GM19240 (cell line): ENCODE data around the gene CFAP61.
"Not testable (repeated sequence)": the region's sequence is repeated elsewhere in the genome, so short reads cannot be mapped to it uniquely, and the experiment has no call there.

Experiments
- DNase-seq: peaks from one replicate; pipeline ENCODE4 v3.0.0; 2011; ENCODE audit warnings: low spot score; ENCODE audit not compliant: insufficient read length

Gene CFAP61

DNA sequence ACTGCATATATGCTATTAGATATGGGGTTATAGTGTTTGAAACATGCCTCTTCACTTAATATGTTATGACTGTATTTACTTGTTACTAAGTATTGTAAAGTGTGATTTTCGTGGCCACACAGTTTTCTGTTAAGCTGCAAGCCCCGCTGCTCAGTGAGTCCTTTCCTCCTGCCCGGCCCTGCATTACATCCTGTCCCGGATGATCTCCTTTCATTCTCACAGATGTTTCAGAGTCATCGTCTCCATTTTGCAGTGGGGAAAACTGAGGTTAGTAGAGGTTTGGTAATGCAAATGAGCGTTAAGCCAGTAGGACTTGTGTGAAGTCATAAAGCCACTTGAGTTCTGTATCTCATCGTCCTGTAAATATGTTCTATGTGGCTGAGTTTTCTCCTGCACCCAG lies 155.5 kb downstream of the CFAP61 start:
- no peak for DNase-seq

DNA sequence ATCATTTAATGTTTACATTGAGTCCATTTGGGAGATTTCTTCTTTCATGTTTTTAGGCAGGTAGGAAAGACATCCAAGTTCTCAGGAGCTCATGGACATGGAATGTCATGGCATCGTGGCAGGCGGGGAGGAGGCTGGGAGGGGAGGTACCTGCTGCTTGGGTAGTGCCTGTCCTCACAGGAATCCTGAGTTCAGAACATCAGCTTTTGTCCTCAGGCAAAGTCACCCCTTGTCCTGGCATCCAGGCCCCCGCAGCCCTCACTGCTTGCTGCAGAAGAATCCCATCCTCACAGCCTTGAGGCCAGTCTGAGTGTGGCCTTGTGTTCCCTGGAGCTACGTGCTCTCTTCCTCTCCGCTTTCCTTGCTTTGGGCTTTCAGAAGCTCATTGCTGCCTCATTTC lies 157.4 kb downstream of the CFAP61 start:
- DNase-seq: no peak

DNA sequence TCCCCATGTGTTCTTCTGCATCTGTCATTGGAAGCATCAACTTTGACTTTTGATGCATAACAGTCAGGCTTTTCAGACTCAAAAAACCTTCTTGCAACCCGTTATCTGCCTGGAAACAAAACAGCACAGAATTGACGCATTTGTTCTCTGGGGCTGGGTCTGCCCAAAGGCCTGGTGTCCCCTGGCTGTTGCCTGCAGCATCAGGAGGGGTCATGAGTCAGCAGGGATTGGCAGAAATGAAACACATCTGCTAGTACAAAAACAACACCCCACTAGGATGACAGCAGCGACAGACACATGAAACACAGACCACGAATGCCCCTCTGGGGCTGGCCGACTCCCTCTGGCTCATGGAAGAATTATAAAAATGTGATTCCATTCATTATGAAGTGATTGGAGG lies 158.0 kb downstream of the CFAP61 start:
- no peak for DNase-seq

DNA sequence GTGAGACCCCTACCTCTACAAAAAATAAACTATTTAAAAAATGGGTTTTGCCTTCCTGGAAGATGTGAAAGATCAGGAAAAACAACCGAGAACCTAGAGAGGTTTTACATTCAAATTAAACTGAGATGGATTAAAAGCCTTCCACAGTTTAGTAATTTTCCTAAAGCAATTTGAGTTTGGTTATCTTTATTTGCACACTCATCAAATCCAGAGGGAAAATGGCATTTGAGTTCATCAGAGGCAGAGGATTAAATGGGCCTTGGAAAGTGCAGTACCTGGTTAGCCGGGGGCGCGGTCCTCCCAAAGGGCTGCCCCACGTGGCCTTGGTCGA lies 158.6 kb downstream of the CFAP61 start:
- DNase-seq: no peak

DNA sequence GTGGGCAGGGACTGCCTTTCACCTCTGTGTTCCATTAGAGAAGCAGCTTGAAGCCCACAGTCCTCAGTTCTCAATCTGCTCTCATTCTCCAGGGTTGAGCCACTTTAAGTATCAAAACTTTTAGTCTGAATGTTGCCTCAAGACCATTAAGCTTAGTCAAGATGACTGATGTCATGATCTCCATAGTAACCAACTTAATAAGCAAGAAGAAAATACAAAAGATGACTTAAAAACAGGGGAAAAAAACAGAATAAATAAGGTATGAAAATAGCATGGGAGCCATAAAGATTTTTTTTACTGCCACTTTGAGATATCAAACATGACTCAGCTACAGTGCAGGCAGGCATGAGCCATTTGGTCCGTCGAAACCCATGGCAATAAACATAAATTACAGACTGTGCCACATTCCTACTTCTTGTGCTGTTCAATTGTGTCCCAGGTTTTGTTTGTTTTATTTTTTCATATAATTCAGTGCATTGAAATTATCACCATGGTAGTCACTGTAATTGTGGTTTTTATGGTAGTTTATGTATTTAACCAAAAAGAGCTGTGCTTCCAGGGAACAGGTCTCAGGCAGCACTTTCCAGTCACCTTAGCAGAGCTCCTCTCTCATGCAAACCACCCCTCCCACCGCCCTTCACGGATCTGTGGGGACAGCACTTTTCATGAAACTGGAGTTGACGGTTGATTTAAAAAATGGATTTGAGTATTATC lies 159.1 kb downstream of the CFAP61 start:
- DNase-seq: no peak

DNA sequence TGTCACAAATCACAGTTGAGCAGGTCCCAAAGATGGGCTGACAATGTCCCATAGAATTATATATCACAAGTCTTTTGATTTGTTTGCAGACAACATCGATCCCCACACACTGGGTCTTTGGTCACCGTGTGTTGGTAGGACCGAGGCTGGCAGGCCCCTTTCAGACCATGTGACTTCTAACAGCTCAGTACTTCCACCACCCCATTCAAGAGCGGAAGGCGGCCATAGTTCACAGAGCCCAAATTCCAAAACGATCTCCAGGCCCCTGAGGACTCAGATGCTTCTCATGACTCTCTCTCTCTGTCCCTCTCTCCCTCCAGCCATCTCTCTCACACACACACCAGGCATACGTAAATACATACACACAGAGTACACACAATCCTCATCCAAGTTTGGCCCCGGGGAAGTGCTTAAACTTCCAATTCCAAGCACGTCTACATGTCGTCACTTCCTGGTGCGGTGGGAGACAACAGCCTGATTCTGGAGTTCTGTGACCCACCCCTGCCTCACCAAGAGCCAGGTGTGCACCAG lies 159.7 kb downstream of the CFAP61 start:
- DNase-seq: no peak

DNA sequence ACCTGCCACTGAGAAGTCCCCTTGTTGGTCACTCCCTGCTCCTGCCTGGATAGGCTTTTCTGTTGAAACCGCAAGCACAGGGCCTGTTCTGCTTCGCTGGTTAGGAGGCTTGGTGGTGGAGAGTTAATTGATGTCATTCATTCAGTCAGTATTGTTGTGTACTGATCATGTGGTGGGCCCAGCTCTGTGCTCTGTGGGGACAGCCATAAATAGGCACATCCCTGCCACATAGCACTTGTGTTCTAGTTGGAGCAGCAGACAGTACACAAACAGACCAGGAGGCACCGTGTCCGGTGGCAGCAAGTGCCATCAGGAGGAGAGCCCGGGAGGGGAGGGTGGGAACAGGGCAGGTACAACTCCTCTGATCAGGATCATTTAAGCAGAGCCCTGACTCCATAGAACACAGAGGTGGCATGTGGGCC lies 160.4 kb downstream of the CFAP61 start:
- no peak for DNase-seq

DNA sequence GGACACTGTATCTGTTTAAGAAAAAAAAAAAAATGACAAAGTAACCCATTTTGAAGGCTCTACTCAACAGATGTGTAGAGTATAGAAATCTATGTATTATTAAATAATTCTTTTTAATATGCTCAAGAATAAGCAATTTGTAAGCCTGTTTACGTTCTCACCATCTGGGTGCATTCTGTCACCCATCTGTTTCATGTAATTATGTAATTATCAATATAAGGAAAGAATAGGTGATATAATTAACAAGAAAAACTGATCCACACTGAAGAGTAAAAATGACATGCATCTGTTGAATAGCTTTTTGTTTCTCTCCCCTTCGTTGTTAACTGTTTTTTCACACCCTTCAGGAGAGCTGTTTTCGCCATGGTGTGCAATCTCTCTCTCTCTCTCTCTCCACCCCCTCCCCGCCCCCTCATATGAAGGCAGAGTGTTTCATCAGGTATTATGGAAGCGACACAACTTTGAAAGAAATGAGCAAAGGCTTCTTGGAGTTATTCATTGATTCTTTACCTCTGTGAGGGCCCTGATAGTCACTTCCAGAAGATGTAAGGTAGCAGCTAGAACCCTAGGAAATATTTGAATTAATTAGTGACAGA lies 161.3 kb downstream of the CFAP61 start:
- DNase-seq: no peak

DNA sequence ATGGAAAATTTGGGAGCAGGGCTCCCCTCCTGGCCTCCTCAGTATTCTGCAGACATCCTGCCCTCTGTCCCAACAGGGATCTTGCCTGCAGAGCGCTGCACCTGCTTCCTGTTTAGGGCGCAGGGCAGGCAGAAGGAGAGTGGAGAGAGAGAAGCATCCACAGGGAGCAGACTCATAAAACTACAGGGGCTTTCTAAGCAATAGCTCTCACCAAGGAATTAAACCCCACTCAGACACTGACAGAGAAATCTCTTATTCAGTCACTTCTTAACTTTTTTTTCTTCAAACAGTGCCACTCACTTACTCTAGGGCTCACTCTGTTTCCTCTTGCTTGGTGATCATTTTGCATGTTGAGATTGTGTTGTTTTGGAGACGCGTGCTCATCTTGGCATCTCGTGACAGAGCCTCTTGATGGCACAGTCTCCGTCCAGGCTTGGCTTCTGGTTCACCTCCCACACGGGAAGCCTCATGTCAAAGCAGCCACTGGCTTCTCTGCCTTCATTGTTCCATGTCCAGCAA lies 162.5 kb downstream of the CFAP61 start:
- DNase-seq: no peak

DNA sequence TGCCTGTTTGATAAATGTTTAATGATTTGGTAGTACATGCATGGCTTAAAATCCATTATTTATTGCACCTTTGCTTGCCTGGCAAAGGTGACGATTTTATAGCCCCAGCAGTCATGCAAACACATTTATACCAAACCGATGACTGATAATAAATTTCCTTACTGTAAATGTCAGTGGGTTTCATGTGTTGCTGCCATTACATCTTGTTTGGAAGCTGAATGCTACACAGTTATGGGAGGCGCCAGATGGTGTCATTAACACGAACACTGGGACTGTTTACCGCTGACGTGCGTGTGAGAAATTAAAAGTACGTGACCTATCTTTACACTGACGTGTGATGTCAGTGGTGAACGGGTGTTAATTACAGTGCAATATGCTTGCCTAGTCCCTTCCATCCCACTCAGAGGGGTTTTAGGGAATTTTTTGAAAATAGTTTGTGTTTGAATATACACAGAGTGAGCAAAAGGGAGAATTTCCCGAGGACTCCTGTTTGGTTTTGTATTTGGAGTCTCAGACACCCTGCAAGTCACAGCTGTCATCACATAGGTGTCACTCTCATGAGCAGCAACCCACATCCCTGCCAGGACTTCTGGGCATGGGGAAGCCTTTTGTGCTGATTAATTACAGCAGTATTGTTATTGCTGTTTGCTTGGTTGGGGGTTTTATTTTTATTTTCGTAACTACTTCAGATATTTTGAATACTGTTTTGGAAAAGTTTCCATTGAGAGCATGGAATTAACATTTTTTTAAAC lies 163.8 kb downstream of the CFAP61 start:
- DNase-seq: no peak

DNA sequence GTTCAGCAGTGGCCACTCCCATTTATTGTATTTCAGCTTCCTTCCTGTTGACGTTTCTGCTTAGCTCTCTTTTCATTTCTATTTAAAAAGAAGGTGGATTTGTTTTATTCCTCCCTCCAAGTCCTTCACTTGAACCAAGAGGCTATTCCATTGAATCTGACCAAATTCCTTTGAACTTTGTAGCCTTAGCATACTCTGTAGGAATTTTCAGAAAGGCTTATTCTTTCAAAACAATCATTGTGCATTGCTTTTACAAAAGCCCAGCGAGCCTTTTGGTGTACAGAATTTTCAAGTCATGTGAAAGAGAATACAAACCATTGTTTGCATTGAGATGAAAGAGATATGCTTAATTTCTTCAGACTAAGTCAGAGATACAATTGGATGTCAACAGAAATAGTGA lies 164.6 kb downstream of the CFAP61 start:
- no peak for DNase-seq

DNA sequence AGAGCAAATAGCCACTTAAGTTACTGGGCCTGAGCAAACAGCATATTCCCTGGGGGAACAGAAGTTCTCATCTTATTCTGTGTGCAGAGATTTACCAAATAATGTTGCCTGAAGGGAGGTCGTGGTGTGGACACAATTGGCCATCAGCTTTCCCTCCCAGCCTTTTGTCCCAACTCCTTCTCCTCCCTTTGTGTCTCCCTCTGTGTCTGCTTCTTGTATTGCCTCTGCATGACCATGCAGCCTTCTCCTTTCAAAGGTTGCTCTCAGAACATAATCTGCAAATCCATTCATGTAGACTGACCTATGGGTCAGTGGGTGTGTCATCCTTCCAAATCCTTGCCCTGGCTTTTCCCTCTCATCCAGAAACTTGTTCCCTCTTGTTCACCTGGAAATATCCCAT lies 165.3 kb downstream of the CFAP61 start:
- no peak for DNase-seq

DNA sequence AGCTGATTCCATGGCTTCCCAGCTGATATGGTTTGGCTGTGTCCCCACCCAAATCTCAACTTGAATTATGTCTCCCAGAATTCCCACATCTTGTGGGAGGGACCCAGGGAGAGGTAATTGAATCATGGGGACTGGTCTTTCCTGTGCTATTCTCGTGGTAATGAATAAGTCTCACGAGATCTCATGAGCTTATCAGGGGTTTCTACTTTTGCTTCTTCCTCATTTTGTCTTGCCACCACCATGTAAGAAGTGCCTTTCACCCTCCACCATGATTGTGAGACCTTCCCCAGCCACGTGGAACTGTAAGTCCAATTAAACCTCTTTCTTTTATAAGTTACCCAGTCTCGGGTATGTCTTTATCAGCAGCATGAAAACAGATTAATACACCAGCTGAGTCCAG lies 165.8 kb downstream of the CFAP61 start:
- not testable (repeated sequence) for DNase-seq

DNA sequence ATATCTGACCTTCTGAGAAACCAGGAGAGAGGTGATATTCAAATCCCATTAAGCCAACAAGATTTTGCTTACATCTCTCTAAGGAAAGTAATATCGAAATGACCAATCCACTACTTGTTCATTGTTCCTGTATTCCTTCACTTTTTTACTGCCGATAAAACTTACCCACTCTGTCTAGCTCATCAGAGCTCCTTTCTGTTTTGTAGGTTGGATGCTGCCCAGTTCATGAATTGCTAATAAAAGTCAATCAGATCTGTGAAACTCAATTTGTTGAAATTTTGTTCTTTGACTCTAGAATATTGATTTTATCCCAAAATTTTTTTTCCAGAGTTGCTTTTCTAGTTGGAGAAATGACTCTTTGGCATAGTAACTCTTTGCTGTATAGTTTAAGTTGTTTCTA lies 166.7 kb downstream of the CFAP61 start:
- DNase-seq: no peak

DNA sequence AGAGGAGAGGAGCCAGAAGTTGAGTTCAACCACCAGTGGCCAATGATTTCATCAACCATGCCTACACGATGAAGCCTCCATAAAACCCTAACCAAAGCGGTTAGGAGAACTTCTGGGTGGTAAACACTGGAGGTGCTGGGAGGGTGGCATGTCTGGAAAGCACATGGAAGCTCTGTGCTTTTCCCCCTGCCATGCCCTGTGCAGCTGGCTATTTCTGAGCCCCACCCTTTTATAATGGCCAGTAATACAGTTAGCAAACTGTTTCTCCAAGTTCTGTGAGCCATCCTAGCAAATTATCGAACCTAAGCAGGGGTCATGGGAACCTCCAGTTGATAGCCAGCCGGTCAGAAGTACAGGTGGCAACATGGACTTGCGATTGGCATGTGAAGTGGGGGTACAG lies 167.8 kb downstream of the CFAP61 start:
- no peak for DNase-seq

DNA sequence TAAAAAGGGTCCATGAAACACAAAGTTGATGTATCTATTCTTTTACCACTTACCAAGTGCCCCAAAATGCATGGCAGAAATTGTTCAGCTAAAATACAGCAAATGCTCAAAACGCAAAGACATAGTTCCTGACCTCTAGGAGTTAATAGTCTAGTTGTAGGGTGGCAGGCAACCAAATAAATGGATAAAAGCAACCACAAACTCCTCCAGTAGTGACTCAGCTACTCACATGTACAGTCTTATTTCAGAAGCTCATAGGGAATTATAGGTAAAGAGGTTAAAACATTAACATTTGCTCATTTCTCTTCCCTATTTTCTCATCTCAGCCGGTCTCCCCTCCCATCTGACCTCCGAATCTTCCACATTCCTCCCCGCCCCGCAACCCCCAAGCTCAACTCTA lies 171.6 kb downstream of the CFAP61 start:
- no peak for DNase-seq

DNA sequence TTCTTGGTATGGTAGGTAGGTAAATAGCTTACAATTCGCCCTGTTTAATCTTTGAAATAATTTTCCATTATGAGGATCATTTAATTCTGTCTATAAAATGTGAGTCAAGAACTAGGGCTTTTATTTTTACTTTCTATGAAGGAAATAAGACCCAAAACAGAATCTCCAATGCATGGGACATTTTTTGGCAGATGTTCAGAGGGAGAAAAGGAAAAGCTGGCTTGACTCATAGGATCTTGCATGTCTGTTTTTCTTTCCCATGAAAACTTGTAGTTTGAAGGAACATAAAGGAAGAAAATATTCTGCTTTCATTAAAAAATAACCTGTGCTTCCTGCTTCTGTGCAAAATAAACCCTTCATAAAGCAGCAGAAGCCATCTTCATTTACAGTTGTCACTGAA lies 172.5 kb downstream of the CFAP61 start:
- no peak for DNase-seq

DNA sequence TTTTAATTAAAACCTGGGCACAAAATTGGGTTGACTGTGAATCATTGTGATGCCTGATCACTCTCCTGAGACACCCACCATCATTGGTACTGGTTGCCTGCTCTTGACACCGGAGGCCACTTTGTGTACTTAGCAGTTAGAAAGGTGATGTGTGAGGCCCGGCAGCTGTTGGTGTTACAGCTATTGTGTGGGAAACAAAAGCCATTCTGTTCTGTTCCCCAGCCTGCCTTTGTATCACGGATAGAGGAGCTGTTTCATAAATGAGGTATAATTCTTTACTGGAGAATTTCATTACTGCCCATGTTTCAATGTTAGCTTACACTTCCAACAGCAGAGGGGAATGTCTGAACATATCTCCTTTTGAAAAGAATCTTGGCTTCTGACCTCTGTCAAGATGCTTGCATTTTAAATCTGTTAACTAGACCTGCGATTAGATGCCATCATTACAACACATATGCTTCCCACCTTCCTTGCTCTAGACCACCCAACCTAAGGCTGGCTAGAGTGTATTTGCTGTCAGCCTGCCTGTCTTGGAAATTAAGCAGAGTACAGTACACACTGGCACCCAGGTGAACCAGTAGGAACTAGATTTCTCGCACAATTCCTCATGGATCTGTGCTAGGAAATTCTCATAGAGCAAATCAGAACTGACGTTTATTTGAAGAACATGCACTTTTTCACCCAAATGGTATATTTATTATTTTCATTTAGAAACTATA lies 173.2 kb downstream of the CFAP61 start:
- no peak for DNase-seq

DNA sequence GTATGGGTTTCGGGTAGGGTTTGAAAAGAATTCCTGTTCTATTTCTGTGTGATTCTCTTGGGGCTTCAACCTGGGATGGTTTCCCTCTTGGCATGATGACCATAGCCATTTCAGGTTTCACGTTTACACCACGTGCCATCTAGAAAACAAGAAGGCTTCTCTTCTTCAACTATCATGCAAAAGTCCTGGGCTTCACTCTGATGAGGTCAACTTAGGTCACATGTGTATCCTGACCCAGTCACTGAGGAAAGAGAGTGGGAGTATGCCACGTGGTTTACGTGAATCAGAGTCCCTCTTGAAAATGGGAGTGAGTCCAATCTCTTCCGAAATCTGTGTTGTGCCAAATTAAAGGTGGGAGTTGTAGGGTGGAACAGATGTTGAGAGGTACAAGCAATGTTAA lies 174.2 kb downstream of the CFAP61 start:
- no peak for DNase-seq

DNA sequence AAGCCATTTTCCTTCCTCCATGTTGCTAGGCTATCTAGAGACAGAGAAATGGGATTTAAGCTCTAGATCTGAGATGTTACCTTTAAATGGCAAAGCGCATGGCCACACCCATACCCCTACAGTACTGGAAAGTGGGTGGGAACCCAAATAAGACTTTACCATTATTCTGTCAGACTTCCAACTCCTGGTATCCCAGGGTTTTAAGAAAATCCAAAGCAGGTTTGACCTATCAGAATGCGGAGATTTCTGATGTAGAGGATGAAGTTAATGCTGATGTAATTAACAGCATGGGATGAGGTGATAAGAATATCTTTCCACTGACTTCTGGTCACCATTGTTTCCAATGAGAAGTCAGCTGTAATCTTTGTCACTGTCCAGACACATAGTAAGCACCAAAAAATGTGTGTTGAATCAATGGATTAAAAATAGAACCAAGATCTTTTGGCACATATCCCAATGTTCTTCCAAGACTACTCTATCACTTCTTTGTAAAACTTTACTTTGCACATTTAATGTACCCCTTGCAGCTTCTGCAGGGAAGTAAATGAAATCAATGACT lies 174.8 kb downstream of the CFAP61 start:
- DNase-seq: no peak

DNA sequence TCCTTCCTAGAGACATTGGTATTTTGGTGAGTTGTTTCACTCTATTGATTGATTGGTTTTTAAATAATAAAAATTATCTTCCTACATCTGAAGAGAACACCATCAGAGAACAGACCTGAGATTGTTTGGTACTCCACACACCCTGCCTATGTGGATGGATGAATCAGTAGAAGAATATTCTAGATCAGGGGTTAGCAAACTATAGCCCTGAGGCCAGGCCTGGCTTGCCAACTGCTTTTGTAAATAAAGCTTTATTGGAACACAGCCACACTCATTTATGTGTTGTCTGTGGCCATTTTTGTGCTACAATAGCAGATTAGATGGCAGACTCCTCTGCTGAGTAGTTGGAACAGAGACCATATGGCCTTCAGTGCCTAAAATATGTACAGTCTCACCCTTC lies 176.0 kb downstream of the CFAP61 start:
- no peak for DNase-seq
